Pons (tissue), 1 donor: ENCODE data around the gene EID2.

Experiments
- DNase-seq: peaks from one replicate; pipeline ENCODE4 v3.0.0-alpha.2; 2016; ENCODE audit warnings: low spot score

Gene EID2

GRCh38 chr19:39539518-39540332, at the start of gene EID2:
TSS of gene EID2 (minus strand) at chr19:39540161. CDS start at chr19:39540079, 82 bp downstream.
- DNase-seq, result peak; percentile 92

- DNase-seq, result no peak
These were observed 48.1 kb upstream of the EID2 start for GRCh38 chr19:39588066-39588465.

GRCh38 chr19:39587496-39587895, 47.5 kb upstream of the EID2 start:
- no peak for DNase-seq

GRCh38 chr19:39582891-39583625, 43.1 kb upstream of the EID2 start:
- no peak for DNase-seq

- DNase-seq, result no peak
These were observed 42.5 kb upstream of the EID2 start for GRCh38 chr19:39582442-39582841.

- no peak for DNase-seq
These were observed 28.6 kb upstream of the EID2 start for GRCh38 chr19:39568604-39569003.

GRCh38 chr19:39566064-39566463, 26.1 kb upstream of the EID2 start:
- DNase-seq, result no peak

- DNase-seq, result no peak
These were observed 23.4 kb upstream of the EID2 start for GRCh38 chr19:39563408-39563807.

- DNase-seq, result no peak
These were observed 18.7 kb upstream of the EID2 start for GRCh38 chr19:39558624-39559117.

GRCh38 chr19:39557811-39558623, 18.1 kb upstream of the EID2 start:
- no peak for DNase-seq

GRCh38 chr19:39555883-39556282, 15.9 kb upstream of the EID2 start:
- peak; percentile 37 for DNase-seq

GRCh38 chr19:39554701-39555311, 14.8 kb upstream of the EID2 start:
- no peak for DNase-seq

GRCh38 chr19:39553082-39553652, 13.2 kb upstream of the EID2 start:
- DNase-seq, result no peak

- DNase-seq, result no peak
These were observed 10.2 kb upstream of the EID2 start for GRCh38 chr19:39550197-39550596.

- DNase-seq, result no peak
These were observed 6.6 kb upstream of the EID2 start for GRCh38 chr19:39546599-39546998.

- no peak for DNase-seq
These were observed 5.0 kb upstream of the EID2 start for GRCh38 chr19:39544911-39545310.

GRCh38 chr19:39544226-39544903, 4.4 kb upstream of the EID2 start:
- no peak for DNase-seq

- DNase-seq, result no peak
These were observed 3.5 kb upstream of the EID2 start for GRCh38 chr19:39543477-39543857.

- peak; percentile 82 for DNase-seq
These were observed 2.2 kb upstream of the EID2 start for GRCh38 chr19:39542206-39542605.

GRCh38 chr19:39540333-39540673, 342 bp upstream of the EID2 start:
- DNase-seq, result no peak

- no peak for DNase-seq
These were observed 820 bp downstream of the EID2 start for GRCh38 chr19:39539165-39539517.
